A549 (cell line): ENCODE measurements around the gene GJA10. TPM values are rescaled to one million over a fixed set of nuclear protein-coding genes. Genes with fewer than 3 reads are reported as not detected.
"Not testable (repeated sequence)": the region's sequence is repeated elsewhere in the genome, so short reads cannot be mapped to it uniquely, and the experiment has no call there.

Experiments
- ATAC-seq, 2 experiments: fragments of 200-7000 bp in 1 of 2; fragments of >200 bp in 1 of 2; cut with Nextera tagmentation in 1 of 2; cut with Tn5 transposase in 1 of 2; 3 replicates each; pipeline versions ENCODE4 v1.8.0 to v1.9.1; 2018 to 2020; ENCODE audit warnings: mild to moderate bottlenecking in 1 of 2, moderate library complexity in 1 of 2
- CTCF ChIA-PET: fragments of 300-600 bp; sonication (Branson Sonifier 250); formaldehyde crosslinking; extraction: SDS; loops from one replicate; lab custom pipeline; 2021; ENCODE audit warnings: antibody characterized with exemption, inconsistent platforms; lab: Yijun Ruan, JAX
- POLR2A ChIA-PET: fragments of 350-600 bp; formaldehyde crosslinking; extraction: SDS; loops from one replicate; lab custom pipeline; 2021; ENCODE audit warnings: antibody characterized with exemption, inconsistent platforms; lab: Yijun Ruan, JAX
- DNase-seq, 2 experiments: peaks; one replicate each; pipeline versions ENCODE4 v3.0.0 to v3.0.0-alpha.2; 2011 to 2016; ENCODE audit warnings: low read depth in 1 of 2, low spot score in 1 of 2
- FAIRE-seq: peaks from 2 replicates; lab custom pipeline; 2011; peaks lifted over from hg19 to GRCh38; lab: Jason Lieb, UNC
- H3K27ac ChIP-seq, 2 experiments: fragments of >200 bp; sonication (Bioruptor Twin); formaldehyde crosslinking; 3 replicates each; pipeline ENCODE4 v1.5.1; 2016 to 2017
- H3K4me1 ChIP-seq: fragments of >200 bp; sonication (Bioruptor Twin); formaldehyde crosslinking; 3 replicates; pipeline ENCODE4 v1.6.1; 2016
- H3K4me2 ChIP-seq: fragments of >200 bp; sonication (Bioruptor Twin); formaldehyde crosslinking; 3 replicates; pipeline ENCODE4 v1.6.1; 2016
- H3K4me3 ChIP-seq: fragments of >200 bp; sonication (Bioruptor Twin); formaldehyde crosslinking; 3 replicates; pipeline ENCODE4 v1.5.1; 2016
- H3K9me3 ChIP-seq: fragments of >200 bp; sonication (Bioruptor Twin); formaldehyde crosslinking; 3 replicates; pipeline ENCODE4 v1.6.1; 2016
- CBX2 ChIP-seq: fragments of 200-600 bp; sonication (generic); IDR thresholded peaks from 2 replicates; pipeline ENCODE4 v1.6.1; 2016; ENCODE audit warnings: low read depth, mild to moderate bottlenecking, borderline replicate concordance
- EHMT2 ChIP-seq: fragments of 200-600 bp; sonication (generic); IDR thresholded peaks from 2 replicates; pipeline ENCODE4 v1.6.1; 2016; ENCODE audit warnings: antibody characterized with exemption, low read depth, mild to moderate bottlenecking, moderate library complexity
- GATA3 ChIP-seq: IDR thresholded peaks from 2 replicates; pipeline ENCODE4 v1.6.1; 2012; ENCODE audit warnings: borderline replicate concordance
- HDAC2 ChIP-seq: fragments of 200-600 bp; sonication (generic); IDR thresholded peaks from 2 replicates; pipeline ENCODE4 v1.6.1; 2016
- JUN ChIP-seq, 2 experiments: fragments of >200 bp; sonication (Bioruptor Twin); formaldehyde crosslinking; IDR thresholded peaks; 2 replicates in 1 of 2; 3 replicates in 1 of 2; pipeline ENCODE4 v1.6.1; 2016 to 2017
- MYC ChIP-seq: IDR thresholded peaks from 2 replicates; pipeline ENCODE4 v1.6.1; 2012; ENCODE audit warnings: mild to moderate bottlenecking, inconsistent platforms, low read length, improper control_type of control experiment, borderline replicate concordance
- POLR2AphosphoS2 ChIP-seq: conservative IDR thresholded peaks from 2 replicates; pipeline ENCODE4 v1.6.1; 2012; ENCODE audit warnings: low read length, improper control_type of control experiment, inconsistent platforms
- ZFP36 ChIP-seq: fragments of 450-650 bp; IDR thresholded peaks from 2 replicates; pipeline ENCODE4 v1.6.1; 2014; ENCODE audit warnings: borderline replicate concordance; ENCODE audit not compliant: partially characterized antibody
- WGBS: methylation state at CpG from one replicate; pipeline ENCODE4 v1.1.6; 2017; ENCODE audit errors: missing lambda C conversion rate; 5-methylcytosine and 5-hydroxymethylcytosine counted together
- polyA plus RNA-seq, 4 experiments: library from polyadenylated mRNA; depleted of rRNA in 3 of 4; stranded (reverse); fragments of >200 nt; fragmentation: RNase III in 1 of 4; extraction: RNeasy Plus Mini Kit Qiagen cat#74134 plus additional on column Dnase treatment in 1 of 4; gene quantifications; 2 replicates in 3 of 4; 3 replicates in 1 of 4; pipeline ENCODE4 v1.2.3, GENCODE V29; 2011 to 2017
- TF ChIP-seq, protein P1 (sequence below): fragments of >200 bp; sonication (Bioruptor Twin); formaldehyde crosslinking; IDR thresholded peaks from 3 replicates; pipeline ENCODE4 v1.6.1; 2016
- TF ChIP-seq, protein P2 (sequence below): fragments of 200-600 bp; sonication (generic); IDR thresholded peaks from 2 replicates; pipeline ENCODE4 v1.6.1; 2016; ENCODE audit warnings: antibody characterized with exemption, mild to moderate bottlenecking, moderate library complexity

GJA10 gene
- polyA plus RNA-seq, 2 of the 4 experiments (the other 2 are of a cell fraction), result not detected

DNA sequence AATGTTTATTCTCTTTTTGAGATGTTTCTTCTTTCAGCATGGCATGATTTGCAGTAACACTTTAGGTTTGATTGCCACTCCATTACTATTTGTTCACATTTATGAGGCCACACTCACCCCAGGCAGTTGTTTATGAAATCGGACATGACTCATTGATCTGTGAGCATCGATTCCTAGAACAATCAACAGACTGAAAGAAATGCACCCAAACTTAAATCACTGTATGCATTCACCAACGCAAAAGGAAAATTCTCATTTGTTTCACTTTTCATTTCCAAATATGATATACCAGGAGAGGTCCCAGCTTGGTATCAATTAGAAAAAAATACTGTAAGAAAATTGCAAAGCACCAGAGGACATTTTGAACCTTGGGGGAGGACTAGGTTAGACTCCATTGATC is 5.4 kb upstream of the GJA10 start:
- H3K4me3 ChIP-seq, result no peak overlapping the region
- CTCF ChIA-PET, result interaction anchor here (0.6 kb wide), 1 partner anchor 69 kb away, joined by 3 read pairs; the partner anchor contains the start of gene MDN1
- TF ChIP-seq EHMT2, result no peak
- no peak for TF ChIP-seq MYC
- no peak for TF ChIP-seq ZFP36
- no peak for TF ChIP-seq GATA3
- TF ChIP-seq, protein P1, sequence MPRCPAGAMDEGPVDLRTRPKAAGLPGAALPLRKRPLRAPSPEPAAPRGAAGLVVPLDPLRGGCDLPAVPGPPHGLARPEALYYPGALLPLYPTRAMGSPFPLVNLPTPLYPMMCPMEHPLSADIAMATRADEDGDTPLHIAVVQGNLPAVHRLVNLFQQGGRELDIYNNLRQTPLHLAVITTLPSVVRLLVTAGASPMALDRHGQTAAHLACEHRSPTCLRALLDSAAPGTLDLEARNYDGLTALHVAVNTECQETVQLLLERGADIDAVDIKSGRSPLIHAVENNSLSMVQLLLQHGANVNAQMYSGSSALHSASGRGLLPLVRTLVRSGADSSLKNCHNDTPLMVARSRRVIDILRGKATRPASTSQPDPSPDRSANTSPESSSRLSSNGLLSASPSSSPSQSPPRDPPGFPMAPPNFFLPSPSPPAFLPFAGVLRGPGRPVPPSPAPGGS, result no peak
- TF ChIP-seq JUN (IDR thresholded peaks at IDR 0.05), result no peak
- no peak for TF ChIP-seq POLR2AphosphoS2
- TF ChIP-seq, all 56 proteins: peak for 0
- Histone ChIP-seq H3K9me3 (no peaks in the 10 kb centered on the region), H3K27ac (no peak overlapping the region), H3K4me2 (no peak overlapping the region), H3K4me1 (no peaks in the 10 kb centered on the region)
- ATAC-seq, result no peak
- 32% methylated on average over 3 of the region's 3 CpGs for WGBS
- DNase-seq, result no peak
- POLR2A ChIA-PET, result no interaction called here
- no peak for FAIRE-seq

DNA sequence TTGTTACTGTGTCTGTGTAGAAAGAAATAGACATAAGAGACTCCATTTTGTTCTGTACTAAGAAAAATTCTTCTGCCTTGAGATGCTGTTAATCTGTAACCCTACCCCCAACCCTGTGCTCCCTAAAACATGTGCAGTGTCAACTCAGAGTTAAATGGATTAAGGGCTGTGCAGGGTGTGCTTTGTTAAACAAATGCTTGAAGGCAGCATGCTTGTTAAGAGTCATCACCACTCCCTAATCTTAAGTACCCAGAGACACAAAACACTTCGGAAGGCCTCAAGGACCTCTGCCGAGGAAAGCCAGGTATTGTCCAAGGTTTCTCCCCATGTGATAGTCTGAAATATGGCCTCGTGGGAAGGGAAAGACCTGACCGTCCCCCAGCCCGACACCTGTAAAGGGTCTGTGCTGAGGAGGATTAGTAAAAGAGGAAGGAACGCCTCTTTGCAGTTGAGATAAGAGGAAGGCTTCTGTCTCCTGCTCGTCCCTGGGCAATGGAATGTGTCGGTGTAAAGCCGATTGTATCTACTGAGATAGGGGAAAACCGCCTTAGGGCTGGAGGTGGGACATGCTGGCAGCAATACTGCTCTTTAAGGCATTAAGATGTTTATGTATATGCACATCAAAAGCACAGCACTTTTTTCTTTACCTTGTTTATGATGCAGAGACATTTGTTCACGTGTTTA is 3.3 kb upstream of the GJA10 start:
- H3K4me2 ChIP-seq, H3K27ac ChIP-seq, ATAC-seq, H3K4me1 ChIP-seq, FAIRE-seq, H3K9me3 ChIP-seq, H3K4me3 ChIP-seq, CTCF ChIA-PET, POLR2A ChIA-PET, DNase-seq: not testable (repeated sequence)
- WGBS, result 49% methylated on average over 10 of the region's 11 CpGs

DNA sequence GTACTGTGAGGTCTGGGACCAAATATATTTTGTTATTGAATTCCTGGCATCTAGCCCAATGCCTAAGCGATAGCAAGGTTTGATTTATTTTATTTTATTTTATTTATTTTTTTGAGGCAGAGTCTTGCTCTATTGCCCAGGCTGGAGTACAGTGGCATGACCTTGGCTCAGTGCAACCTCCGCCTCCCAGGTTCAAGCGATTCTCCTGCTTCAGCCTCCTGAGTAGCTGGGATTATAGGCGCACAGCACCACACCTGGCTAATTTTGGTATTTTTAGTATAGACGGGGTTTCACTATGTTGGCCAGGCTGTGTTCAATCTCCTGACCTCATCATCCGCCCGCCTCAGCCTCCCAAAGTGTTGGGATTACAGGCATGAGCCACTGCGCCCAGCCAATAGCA is 1.7 kb upstream of the GJA10 start:
- H3K4me2 ChIP-seq, H3K27ac ChIP-seq, POLR2A ChIA-PET, H3K9me3 ChIP-seq, DNase-seq, CTCF ChIA-PET, H3K4me1 ChIP-seq, H3K4me3 ChIP-seq, FAIRE-seq: not testable (repeated sequence)
- 27% methylated on average over 7 of the region's 8 CpGs for WGBS
- ATAC-seq, result peak in 1 of 2 experiments; percentile 46; a peak in 1 of 6 replicates

DNA sequence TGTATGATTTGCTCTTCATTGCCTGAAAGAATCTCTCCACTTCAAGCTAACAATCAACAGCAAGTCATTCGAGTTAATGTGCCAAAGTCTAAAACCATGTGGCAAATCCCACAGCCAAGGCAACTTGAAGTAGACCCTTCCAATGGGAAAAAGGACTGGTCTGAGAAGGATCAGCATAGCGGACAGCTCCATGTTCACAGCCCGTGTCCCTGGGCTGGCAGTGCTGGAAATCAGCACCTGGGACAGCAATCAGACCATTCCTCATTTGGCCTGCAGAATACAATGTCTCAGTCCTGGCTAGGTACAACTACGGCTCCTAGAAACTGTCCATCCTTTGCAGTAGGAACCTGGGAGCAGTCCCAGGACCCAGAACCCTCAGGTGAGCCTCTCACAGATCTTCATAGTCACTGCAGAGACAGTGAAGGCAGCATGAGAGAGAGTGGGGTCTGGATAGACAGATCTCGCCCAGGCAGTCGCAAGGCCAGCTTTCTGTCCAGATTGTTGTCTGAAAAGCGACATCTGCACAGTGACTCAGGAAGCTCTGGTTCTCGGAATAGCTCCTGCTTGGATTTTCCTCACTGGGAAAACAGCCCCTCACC is 1.1 kb downstream of the GJA10 start:
- peak; percentile 77 to 90 for ATAC-seq
- no peak overlapping the region for H3K27ac ChIP-seq
- no peak overlapping the region for H3K4me3 ChIP-seq
- CTCF ChIA-PET, result no interaction called here
- 15% methylated on average over 4 of the region's 8 CpGs for WGBS
- no peaks in the 10 kb centered on the region for H3K9me3 ChIP-seq
- peak in 1 of 2 experiments; percentile 11 for DNase-seq
- POLR2A ChIA-PET, result no interaction called here
- FAIRE-seq, result no peak
- TF ChIP-seq CBX2 (no peak), GATA3 (no peak), HDAC2 (no peak), EHMT2 (peak; percentile 80)
- TF ChIP-seq, protein P2, sequence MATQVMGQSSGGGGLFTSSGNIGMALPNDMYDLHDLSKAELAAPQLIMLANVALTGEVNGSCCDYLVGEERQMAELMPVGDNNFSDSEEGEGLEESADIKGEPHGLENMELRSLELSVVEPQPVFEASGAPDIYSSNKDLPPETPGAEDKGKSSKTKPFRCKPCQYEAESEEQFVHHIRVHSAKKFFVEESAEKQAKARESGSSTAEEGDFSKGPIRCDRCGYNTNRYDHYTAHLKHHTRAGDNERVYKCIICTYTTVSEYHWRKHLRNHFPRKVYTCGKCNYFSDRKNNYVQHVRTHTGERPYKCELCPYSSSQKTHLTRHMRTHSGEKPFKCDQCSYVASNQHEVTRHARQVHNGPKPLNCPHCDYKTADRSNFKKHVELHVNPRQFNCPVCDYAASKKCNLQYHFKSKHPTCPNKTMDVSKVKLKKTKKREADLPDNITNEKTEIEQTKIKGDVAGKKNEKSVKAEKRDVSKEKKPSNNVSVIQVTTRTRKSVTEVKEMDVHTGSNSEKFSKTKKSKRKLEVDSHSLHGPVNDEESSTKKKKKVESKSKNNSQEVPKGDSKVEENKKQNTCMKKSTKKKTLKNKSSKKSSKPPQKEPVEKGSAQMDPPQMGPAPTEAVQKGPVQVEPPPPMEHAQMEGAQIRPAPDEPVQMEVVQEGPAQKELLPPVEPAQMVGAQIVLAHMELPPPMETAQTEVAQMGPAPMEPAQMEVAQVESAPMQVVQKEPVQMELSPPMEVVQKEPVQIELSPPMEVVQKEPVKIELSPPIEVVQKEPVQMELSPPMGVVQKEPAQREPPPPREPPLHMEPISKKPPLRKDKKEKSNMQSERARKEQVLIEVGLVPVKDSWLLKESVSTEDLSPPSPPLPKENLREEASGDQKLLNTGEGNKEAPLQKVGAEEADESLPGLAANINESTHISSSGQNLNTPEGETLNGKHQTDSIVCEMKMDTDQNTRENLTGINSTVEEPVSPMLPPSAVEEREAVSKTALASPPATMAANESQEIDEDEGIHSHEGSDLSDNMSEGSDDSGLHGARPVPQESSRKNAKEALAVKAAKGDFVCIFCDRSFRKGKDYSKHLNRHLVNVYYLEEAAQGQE, result peak; percentile 93
- no peaks in the 10 kb centered on the region for H3K4me1 ChIP-seq
- H3K4me2 ChIP-seq, result no peak overlapping the region

DNA sequence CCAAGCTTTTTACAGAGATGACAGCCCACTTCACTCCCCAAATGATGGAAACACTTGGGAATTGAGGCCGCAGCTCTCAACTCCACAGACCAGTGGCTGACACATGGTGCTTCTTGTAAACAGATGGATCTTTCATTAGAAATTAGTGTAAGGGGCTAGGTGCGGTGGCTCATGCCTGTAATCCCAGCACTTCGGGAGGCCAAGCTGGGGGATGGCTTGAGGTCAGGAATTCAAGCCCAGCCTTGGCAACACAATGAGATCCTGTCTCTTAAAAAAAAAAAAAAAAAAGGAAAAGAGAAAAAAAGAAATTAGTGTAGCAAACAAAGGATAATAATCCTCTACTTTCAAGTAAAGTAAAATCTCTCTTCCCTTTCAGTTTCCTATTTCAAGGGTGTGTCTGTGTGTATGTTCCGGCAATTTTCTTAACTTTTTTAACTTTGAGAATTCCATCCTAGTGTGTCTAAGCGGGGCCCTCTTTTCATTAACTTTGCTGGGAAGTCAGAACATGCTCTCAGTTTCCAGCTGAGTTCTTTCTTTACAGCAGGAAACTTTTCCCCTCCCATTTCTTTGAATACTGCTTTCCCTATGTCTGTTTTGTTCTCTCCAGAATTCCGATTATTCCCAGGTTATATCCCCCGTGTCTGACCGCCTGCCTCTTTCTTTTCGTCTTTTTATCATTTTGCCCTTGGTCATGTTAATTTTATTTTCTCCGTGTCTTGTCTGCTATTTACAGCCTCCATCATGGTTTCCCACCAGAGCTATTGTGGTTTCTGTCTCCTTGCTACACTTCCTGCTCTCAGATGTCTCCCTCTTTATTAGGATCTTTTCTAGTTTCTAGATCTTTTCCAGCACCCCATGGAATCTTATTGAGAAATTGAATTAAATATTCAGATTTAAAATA is 16.0 kb downstream of the GJA10 start:
- 72% methylated on average over 10 of the region's 10 CpGs for WGBS
- H3K9me3 ChIP-seq, POLR2A ChIA-PET, H3K4me3 ChIP-seq, H3K4me2 ChIP-seq, ATAC-seq, DNase-seq, H3K4me1 ChIP-seq, H3K27ac ChIP-seq: not testable (repeated sequence)
- peak; percentile 7 for FAIRE-seq
- CTCF ChIA-PET, result interaction anchor here (0.6 kb wide), 1 partner anchor 229 kb away, joined by 3 read pairs; no protein-coding TSS in a partner anchor
